SK-N-MC (cell line): ENCODE measurements around the gene NRROS.
A peak's percentile ranks its signal among the peaks of the same experiment; 100 is the strongest.

ENCODE experiments used
- DNase-seq: peaks from one replicate; pipeline ENCODE4 v3.0.0-alpha.2; 2011; ENCODE audit warnings: low read depth, low spot score
- H3K27ac ChIP-seq: fragments of 200-600 bp; sonication (generic); 2 replicates; pipeline ENCODE4 v1.5.1; 2016; ENCODE audit warnings: mixed run types
- H3K36me3 ChIP-seq: fragments of 200-600 bp; sonication (generic); 2 replicates; pipeline ENCODE4 v1.6.1; 2017; ENCODE audit warnings: antibody characterized with exemption, low read length, mixed read lengths; ENCODE audit not compliant: insufficient read depth
- H3K4me3 ChIP-seq: fragments of 200-600 bp; sonication (generic); 2 replicates; pipeline ENCODE4 v1.5.1; 2016
- H3K9ac ChIP-seq: fragments of 200-600 bp; sonication (generic); 2 replicates; pipeline ENCODE4 v1.8.0; 2017; ENCODE audit warnings: mixed run types, mixed read lengths; ENCODE audit not compliant: insufficient read length
- H3K9me3 ChIP-seq: fragments of 200-600 bp; sonication (generic); 2 replicates; pipeline ENCODE4 v1.6.1; 2017; ENCODE audit warnings: low read depth, mild to moderate bottlenecking, antibody characterized with exemption, low read length, moderate library complexity, mixed read lengths
- EZH2 ChIP-seq: fragments of 200-600 bp; sonication (generic); IDR thresholded peaks from one replicate; pipeline ENCODE4 v1.6.1; 2017; ENCODE audit warnings: antibody characterized with exemption
- FOXP2 ChIP-seq: optimal IDR thresholded peaks from 2 replicates; pipeline ENCODE3; 2011; ENCODE audit warnings: mild to moderate bottlenecking, moderate library complexity; ENCODE audit not compliant: insufficient read depth; ENCODE audit errors: extremely low read length, control extremely low read depth
- POLR2AphosphoS5 ChIP-seq: IDR thresholded peaks from 2 replicates; pipeline ENCODE4 v1.6.1; 2012; ENCODE audit warnings: mild to moderate bottlenecking, low read depth, low read length, borderline replicate concordance

The NRROS gene

GRCh38 chr3:196645096-196645495, 5.6 kb downstream of the NRROS start:
- Histone ChIP-seq H3K4me3 (no peak overlapping the region), H3K9ac (no peak overlapping the region), H3K27ac (no peak overlapping the region), H3K9me3 (no peaks in the 10 kb centered on the region), H3K36me3 (no peaks in the 10 kb centered on the region)
- no peak for DNase-seq
- no peak for TF ChIP-seq EZH2
- no peak for TF ChIP-seq FOXP2
- no peak for TF ChIP-seq POLR2AphosphoS5

GRCh38 chr3:196645897-196646665, 6.6 kb downstream of the NRROS start:
- no peak overlapping the region for H3K4me3 ChIP-seq
- H3K27ac ChIP-seq: no peak overlapping the region
- H3K9me3 ChIP-seq: no peaks in the 10 kb centered on the region
- TF ChIP-seq EZH2 (no peak), POLR2AphosphoS5 (no peak), FOXP2 (no peak)
- no peak for DNase-seq
- H3K36me3 ChIP-seq: no peaks in the 10 kb centered on the region
- H3K9ac ChIP-seq: no peak overlapping the region

GRCh38 chr3:196646666-196647216, 7.2 kb downstream of the NRROS start:
- Histone ChIP-seq H3K27ac (no peak overlapping the region), H3K9ac (no peak overlapping the region)
- no peak for TF ChIP-seq POLR2AphosphoS5
- no peak for TF ChIP-seq EZH2
- no peak for TF ChIP-seq FOXP2

GRCh38 chr3:196650740-196651311, 11.3 kb downstream of the NRROS start:
- Histone ChIP-seq H3K27ac (no peak overlapping the region), H3K9ac (no peak overlapping the region), H3K4me3 (no peak overlapping the region), H3K36me3 (no peaks in the 10 kb centered on the region), H3K9me3 (no peaks in the 10 kb centered on the region)
- DNase-seq: no peak
- TF ChIP-seq EZH2: no peak
- TF ChIP-seq POLR2AphosphoS5: no peak
- no peak for TF ChIP-seq FOXP2

More at GRCh38 chr3:196646666-196647216, 7.2 kb downstream of the NRROS start:
- Histone ChIP-seq H3K9me3 (no peaks in the 10 kb centered on the region), H3K36me3 (no peaks in the 10 kb centered on the region), H3K4me3 (no peak overlapping the region)
- DNase-seq: no peak

- Histone ChIP-seq H3K9me3 (no peaks in the 10 kb centered on the region), H3K36me3 (no peaks in the 10 kb centered on the region), H3K9ac (no peak overlapping the region), H3K4me3 (no peak overlapping the region), H3K27ac (no peak overlapping the region)
- TF ChIP-seq FOXP2 (no peak), EZH2 (no peak), POLR2AphosphoS5 (no peak)
- no peak for DNase-seq
These were observed 12.3 kb downstream of the NRROS start for GRCh38 chr3:196651819-196652218.

GRCh38 chr3:196652961-196653795, 13.7 kb downstream of the NRROS start:
- Histone ChIP-seq H3K36me3 (no peaks in the 10 kb centered on the region), H3K9me3 (no peaks in the 10 kb centered on the region), H3K9ac (no peak overlapping the region), H3K27ac (no peak overlapping the region), H3K4me3 (no peak overlapping the region)
- DNase-seq: no peak
- TF ChIP-seq FOXP2: no peak
- TF ChIP-seq POLR2AphosphoS5: no peak
- TF ChIP-seq EZH2: no peak

GRCh38 chr3:196654006-196654734, 14.7 kb downstream of the NRROS start:
- peak overlapping the region; percentile 11 for H3K9ac ChIP-seq
- H3K36me3 ChIP-seq: no peaks in the 10 kb centered on the region
- H3K9me3 ChIP-seq: no peaks in the 10 kb centered on the region
- no peak overlapping the region for H3K4me3 ChIP-seq
- no peak for TF ChIP-seq POLR2AphosphoS5
- TF ChIP-seq FOXP2: no peak
- no peak for TF ChIP-seq EZH2
- no peak for DNase-seq
- H3K27ac ChIP-seq: no peak overlapping the region

- TF ChIP-seq FOXP2: no peak
- no peak for TF ChIP-seq EZH2
- TF ChIP-seq POLR2AphosphoS5: no peak
- Histone ChIP-seq H3K36me3 (no peaks in the 10 kb centered on the region), H3K27ac (no peak overlapping the region), H3K9ac (no peak overlapping the region), H3K4me3 (no peak overlapping the region), H3K9me3 (no peaks in the 10 kb centered on the region)
- no peak for DNase-seq
These were observed 15.2 kb downstream of the NRROS start for GRCh38 chr3:196654735-196655090.

- TF ChIP-seq EZH2 (no peak), POLR2AphosphoS5 (no peak), FOXP2 (no peak)
- Histone ChIP-seq H3K4me3 (no peak overlapping the region), H3K27ac (no peak overlapping the region), H3K9ac (no peak overlapping the region), H3K9me3 (no peaks in the 10 kb centered on the region), H3K36me3 (no peaks in the 10 kb centered on the region)
- no peak for DNase-seq
These were observed 16.0 kb downstream of the NRROS start for GRCh38 chr3:196655496-196655895.
